ENCODE data around the gene SNAPC5. TPM values are rescaled to one million over a fixed set of nuclear protein-coding genes. Genes with fewer than 3 reads are reported as not detected.
A peak's percentile ranks its signal among the peaks of the same experiment; 100 is the strongest.

Gene SNAPC5
- total RNA-seq (2022) (22.9 and 24.6 TPM in 2 replicates), Bru-seq, nascent RNA (percentile 77 among the genes with signal in this experiment), BruChase-seq, experiment 1, labeled RNA remaining after a 6-hour chase (percentile 75 among the genes with signal in this experiment), BruChase-seq, experiment 2, labeled RNA remaining after a 2-hour chase (percentile 70 among the genes with signal in this experiment)
- long read RNA-seq, transcript SNAPC5-202 (3 exons, 1,002 nt) = major isoform, 36 of 48 reads
- long read RNA-seq, partial matches to known transcripts = 0 of 48 reads
- long read RNA-seq, other reads (novel, unspliced or antisense) = 2 of 48 reads

- peak; percentile 95 for DNase-seq (ENCODE audit: unreplicated experiment)
- Mint-ChIP-seq H3K27me3 (ENCODE audit: insufficient read depth, unreplicated experiment) (no peaks in the 10 kb centered on the region), H3K36me3 (ENCODE audit: insufficient read depth, unreplicated experiment) (peaks cover 82% of the 10 kb centered on the region), H3K4me3 (ENCODE audit: unreplicated experiment) (peak within 1 kb of the TSS; percentile 90), H3K4me1 (ENCODE audit: insufficient read depth, unreplicated experiment) (peaks cover 13% of the 10 kb centered on the region), H3K27ac (ENCODE audit: low read depth, unreplicated experiment) (peak within 1 kb of the TSS; percentile 87), H3K9me3 (ENCODE audit: unreplicated experiment) (no peaks in the 10 kb centered on the region)
- CTCF ChIA-PET = interaction anchor here (0.7 to 4.0 kb wide), 30 partner anchors 9 to 864 kb away, joined by 3 to 50 read pairs (median 5); partner anchors contain the start of gene MAP2K1
- peak; percentile 92 for TF ChIP-seq CTCF (IDR thresholded peaks at IDR 0.05; ENCODE audit: unreplicated experiment)
- POLR2A ChIA-PET = interaction anchor here (0.5 to 6.1 kb wide), 23 partner anchors 7 to 390 kb away, joined by 3 to 158 read pairs (median 4); partner anchors contain the start of genes DIS3L, MAP2K1, RPL4 and TIPIN
- no TSS peak for BruUV-seq (replicated peaks)
- intact Hi-C loops (cut with micrococcal nuclease) = loop anchor here (1.0 to 5.0 kb wide), 4 partner anchors 111 to 515 kb away; partner anchors contain the start of genes MAP2K1 and TIPIN
Observed at GRCh38 chr15:66497502-66498455, at the start of gene SNAPC5. Gene SNAPC5 (minus strand): TSS chr15:66497762. CDS start chr15:66497731, 31 bp downstream.

GRCh38 chr15:66545255-66545654 is 47.7 kb upstream of the SNAPC5 start:
- ChIA-PET CTCF (no interaction called here), POLR2A (no interaction called here)
- Mint-ChIP-seq H3K4me3 (ENCODE audit: unreplicated experiment) (no peak overlapping the region), H3K27me3 (ENCODE audit: insufficient read depth, unreplicated experiment) (no peaks in the 10 kb centered on the region), H3K27ac (ENCODE audit: low read depth, unreplicated experiment) (no peak overlapping the region), H3K9me3 (ENCODE audit: unreplicated experiment) (no peaks in the 10 kb centered on the region), H3K36me3 (ENCODE audit: insufficient read depth, unreplicated experiment) (peaks cover 14% of the 10 kb centered on the region), H3K4me1 (ENCODE audit: insufficient read depth, unreplicated experiment) (no peaks in the 10 kb centered on the region)
- intact Hi-C loops (cut with micrococcal nuclease) = no loop called here
- DNase-seq (ENCODE audit: unreplicated experiment) = no peak
- BruUV-seq (replicated peaks) = no TSS peak
- TF ChIP-seq CTCF (IDR thresholded peaks at IDR 0.05; ENCODE audit: unreplicated experiment) = no peak

- H3K9me3 Mint-ChIP-seq (ENCODE audit: unreplicated experiment) = no peaks in the 10 kb centered on the region
- POLR2A ChIA-PET = no interaction called here
- no peak overlapping the region for H3K27ac Mint-ChIP-seq (ENCODE audit: low read depth, unreplicated experiment)
- CTCF ChIA-PET = interaction anchor here (0.6 to 1.4 kb wide), 3 partner anchors 13 to 249 kb away, joined by 3 read pairs; no protein-coding TSS in a partner anchor
- intact Hi-C loops (cut with micrococcal nuclease) = no loop called here
- no peaks in the 10 kb centered on the region for H3K4me1 Mint-ChIP-seq (ENCODE audit: insufficient read depth, unreplicated experiment)
- TF ChIP-seq CTCF (IDR thresholded peaks at IDR 0.05; ENCODE audit: unreplicated experiment) = no peak
- peaks cover 19% of the 10 kb centered on the region for H3K36me3 Mint-ChIP-seq (ENCODE audit: insufficient read depth, unreplicated experiment)
- no peak for DNase-seq (ENCODE audit: unreplicated experiment)
- no peaks in the 10 kb centered on the region for H3K27me3 Mint-ChIP-seq (ENCODE audit: insufficient read depth, unreplicated experiment)
- no peak overlapping the region for H3K4me3 Mint-ChIP-seq (ENCODE audit: unreplicated experiment)
- no TSS peak for BruUV-seq (replicated peaks)
Observed at GRCh38 chr15:66542896-66543295, 45.3 kb upstream of the SNAPC5 start.

- Mint-ChIP-seq H3K27ac (ENCODE audit: low read depth, unreplicated experiment) (no peak overlapping the region), H3K4me3 (ENCODE audit: unreplicated experiment) (no peak overlapping the region), H3K27me3 (ENCODE audit: insufficient read depth, unreplicated experiment) (no peaks in the 10 kb centered on the region), H3K9me3 (ENCODE audit: unreplicated experiment) (no peaks in the 10 kb centered on the region), H3K4me1 (ENCODE audit: insufficient read depth, unreplicated experiment) (no peaks in the 10 kb centered on the region), H3K36me3 (ENCODE audit: insufficient read depth, unreplicated experiment) (peaks cover 39% of the 10 kb centered on the region)
- intact Hi-C loops (cut with micrococcal nuclease) = no loop called here
- ChIA-PET POLR2A (interaction anchor here (0.9 to 1.1 kb wide), 2 partner anchors 14 to 31 kb away, joined by 3 to 5 read pairs; no protein-coding TSS in a partner anchor), CTCF (interaction anchor here (0.6 kb wide), 1 partner anchor 317 kb away, joined by 3 read pairs; no protein-coding TSS in a partner anchor)
- BruUV-seq (replicated peaks) = no TSS peak
- DNase-seq (ENCODE audit: unreplicated experiment) = no peak
- TF ChIP-seq CTCF (IDR thresholded peaks at IDR 0.05; ENCODE audit: unreplicated experiment) = no peak
Observed at GRCh38 chr15:66535056-66535455, 37.5 kb upstream of the SNAPC5 start.

Measured in MCF 10A (cell line).